Ishikawa (cell line): ENCODE results near the gene RBFOX1.

Source experiments
- CEBPB ChIP-seq: IDR thresholded peaks from 2 replicates; pipeline ENCODE4 v1.6.1; 2012
- CREB1 ChIP-seq: IDR thresholded peaks from 2 replicates; pipeline ENCODE4 v1.6.1; 2012; ENCODE audit warnings: low read depth
- EGR1 ChIP-seq: IDR thresholded peaks from 2 replicates; pipeline ENCODE4 v1.6.1; 2012
- EP300 ChIP-seq: IDR thresholded peaks from 2 replicates; pipeline ENCODE4 v1.6.1; 2012; ENCODE audit warnings: borderline replicate concordance
- FOXM1 ChIP-seq: IDR thresholded peaks from 2 replicates; pipeline ENCODE4 v1.6.1; 2012; ENCODE audit warnings: low read depth, borderline replicate concordance
- NFIC ChIP-seq: IDR thresholded peaks from 2 replicates; pipeline ENCODE4 v1.6.1; 2012
- RAD21 ChIP-seq: IDR thresholded peaks from 2 replicates; pipeline ENCODE4 v1.6.1; 2012; ENCODE audit warnings: low read depth
- REST ChIP-seq: IDR thresholded peaks from 2 replicates; pipeline ENCODE4 v1.6.1; 2012; ENCODE audit warnings: low read depth, mild to moderate bottlenecking
- TAF1 ChIP-seq: IDR thresholded peaks from 2 replicates; pipeline ENCODE4 v1.6.1; 2012; ENCODE audit warnings: low read depth, mild to moderate bottlenecking
- TCF12 ChIP-seq: IDR thresholded peaks from 2 replicates; pipeline ENCODE4 v1.6.1; 2012; ENCODE audit warnings: low read depth
- TEAD4 ChIP-seq: IDR thresholded peaks from 2 replicates; pipeline ENCODE4 v1.6.1; 2012
- USF1 ChIP-seq: IDR thresholded peaks from 2 replicates; pipeline ENCODE4 v1.6.1; 2012
- YY1 ChIP-seq: IDR thresholded peaks from 2 replicates; pipeline ENCODE4 v1.6.1; 2012; ENCODE audit warnings: low read depth
- ZBTB7A ChIP-seq: IDR thresholded peaks from 2 replicates; pipeline ENCODE4 v1.6.1; 2012; ENCODE audit warnings: low read depth
- TF ChIP-seq, protein P1 (sequence below): IDR thresholded peaks from 2 replicates; pipeline ENCODE4 v1.6.1; 2012

The RBFOX1 gene

DNA sequence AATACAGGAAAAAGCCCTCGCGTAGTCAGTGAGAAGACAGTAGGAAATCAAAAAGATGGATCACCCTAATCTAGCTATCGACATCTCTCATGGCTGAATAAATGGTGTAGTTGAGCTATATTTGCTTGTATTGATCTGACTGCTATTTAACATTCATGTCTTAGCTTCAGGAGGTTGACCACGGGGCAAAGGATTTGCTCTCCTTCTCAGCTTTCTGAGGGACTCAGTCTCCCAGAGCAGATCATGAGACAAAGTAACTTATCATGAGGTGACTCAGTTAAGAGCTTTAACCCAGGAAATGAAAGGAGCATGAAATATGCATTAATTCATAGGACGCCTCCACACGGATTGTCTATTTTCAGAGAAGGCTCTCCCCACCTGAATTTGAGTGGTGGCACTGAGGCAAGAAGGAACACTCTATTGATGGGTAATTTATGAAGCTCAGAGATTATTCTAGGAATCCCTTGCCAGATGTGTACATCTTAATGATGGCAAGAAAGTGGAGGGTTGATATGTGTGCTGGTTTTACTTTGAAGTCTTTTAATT is 608 bp downstream of the RBFOX1 start:
- TF ChIP-seq ZBTB7A (no peak), TEAD4 (no peak), CREB1 (no peak), EP300 (no peak), EGR1 (no peak)

- TF ChIP-seq RAD21 (no peak), ZBTB7A (no peak), TAF1 (no peak), YY1 (no peak), TCF12 (no peak), CREB1 (no peak), EGR1 (no peak), TEAD4 (no peak)
Observed at GRCh38 chr16:7334801-7335560, 2.3 kb downstream of the RBFOX1 start.

DNA sequence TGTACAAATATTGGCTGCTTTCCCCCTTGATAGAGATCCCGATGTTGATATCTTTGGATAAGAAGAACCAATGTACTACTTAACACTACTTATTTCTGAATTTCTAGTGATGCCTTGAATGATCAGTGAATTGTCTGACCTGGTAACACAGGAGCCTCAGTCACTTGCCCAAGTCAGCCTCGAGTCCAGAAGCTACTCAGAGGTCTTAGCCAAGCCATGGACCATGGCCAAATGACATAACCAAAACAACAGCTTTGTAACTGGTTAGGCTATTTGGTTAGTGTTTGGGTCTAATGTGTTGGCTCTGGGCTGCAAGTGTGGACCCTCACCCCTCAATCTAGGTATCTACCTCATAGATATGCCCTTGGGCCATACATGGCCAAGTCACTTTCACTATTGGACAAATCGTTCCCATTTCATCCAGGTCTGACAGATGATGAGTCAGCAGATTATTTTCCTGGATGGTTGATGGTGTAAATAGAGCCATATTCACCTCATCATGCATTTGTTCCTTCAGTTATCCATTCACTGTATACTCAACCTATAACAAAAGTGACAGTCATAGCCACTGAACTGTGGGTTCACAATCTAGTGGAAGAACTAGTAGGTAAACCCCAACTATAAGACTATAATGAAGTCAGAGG is 3.5 kb downstream of the RBFOX1 start:
- TF ChIP-seq TEAD4 (no peak), CREB1 (no peak)

DNA sequence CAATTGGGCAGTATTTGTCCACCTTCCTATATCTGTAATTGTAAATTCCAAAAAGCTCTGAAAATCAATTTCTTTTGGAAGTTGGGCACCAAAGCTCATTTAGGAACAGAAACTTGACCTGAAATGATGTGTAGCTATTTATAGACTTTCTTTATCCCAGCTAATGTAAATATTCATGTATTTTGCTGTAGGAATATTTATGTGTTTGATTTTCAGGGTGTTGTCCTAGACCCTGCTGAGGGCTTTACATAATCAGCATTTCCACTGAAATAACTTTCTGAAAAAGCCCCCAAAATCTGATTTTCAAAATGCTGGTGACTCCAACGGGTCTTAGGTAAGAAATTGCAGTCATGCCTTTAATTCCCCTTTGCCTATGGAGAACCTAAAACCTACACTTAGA is 4.1 kb downstream of the RBFOX1 start:
- TF ChIP-seq YY1 (no peak), EGR1 (no peak), REST (no peak), TCF12 (no peak), NFIC (no peak), TEAD4 (no peak), TAF1 (no peak), CEBPB (no peak), USF1 (no peak), EP300 (no peak), FOXM1 (no peak), ZBTB7A (no peak), RAD21 (no peak), CREB1 (no peak)
- TF ChIP-seq, protein P1, sequence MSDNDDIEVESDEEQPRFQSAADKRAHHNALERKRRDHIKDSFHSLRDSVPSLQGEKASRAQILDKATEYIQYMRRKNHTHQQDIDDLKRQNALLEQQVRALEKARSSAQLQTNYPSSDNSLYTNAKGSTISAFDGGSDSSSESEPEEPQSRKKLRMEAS: no peak

- TF ChIP-seq TCF12 (no peak), EP300 (no peak), TEAD4 (no peak)
Observed at GRCh38 chr16:7338826-7339225, 6.2 kb downstream of the RBFOX1 start.

DNA sequence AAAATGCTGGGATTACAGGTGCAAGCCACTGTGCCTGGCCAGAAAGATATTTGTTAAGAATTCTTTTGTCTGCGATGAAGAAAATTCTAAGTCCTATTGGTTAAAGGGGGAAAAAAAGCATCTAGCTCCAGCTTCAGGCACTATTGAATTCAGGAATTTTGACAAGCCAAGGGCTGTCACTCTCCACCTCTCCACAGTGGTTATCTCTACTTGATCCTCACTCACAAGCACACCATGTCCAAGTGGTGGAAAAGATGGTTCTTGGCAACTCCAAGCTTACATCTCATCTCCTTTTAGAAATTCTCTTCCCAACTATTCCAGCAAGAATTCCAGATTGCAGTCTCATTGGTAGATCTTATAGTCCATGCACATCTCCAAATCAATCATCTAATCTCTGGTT is 7.1 kb downstream of the RBFOX1 start:
- no peak for TF ChIP-seq FOXM1
- TF ChIP-seq TEAD4: no peak
- TF ChIP-seq ZBTB7A: no peak
- TF ChIP-seq TAF1: no peak
- no peak for TF ChIP-seq EGR1
- TF ChIP-seq CREB1: no peak
- TF ChIP-seq EP300: no peak
- no peak for TF ChIP-seq NFIC

- TF ChIP-seq EGR1: no peak
- TF ChIP-seq CEBPB: no peak
- no peak for TF ChIP-seq TCF12
- TF ChIP-seq REST: no peak
- TF ChIP-seq YY1: no peak
- no peak for TF ChIP-seq EP300
- no peak for TF ChIP-seq CREB1
- TF ChIP-seq TEAD4: no peak
- TF ChIP-seq RAD21: no peak
- TF ChIP-seq FOXM1: no peak
- TF ChIP-seq TAF1: no peak
- no peak for TF ChIP-seq ZBTB7A
- no peak for TF ChIP-seq NFIC
- TF ChIP-seq, protein P1: no peak
Observed at GRCh38 chr16:7340938-7341337, 8.3 kb downstream of the RBFOX1 start.
